NCI-H2171 treated with DMSO at 0.1 percent for 48 hours (cell line): ENCODE data around the gene ABCA9.
"Not testable (repeated sequence)": the region's sequence is repeated elsewhere in the genome, so short reads cannot be mapped to it uniquely, and the experiment has no call there.

Experiments
- DNase-seq: peaks from one replicate; lab custom pipeline; 2025; lab: John Stamatoyannopoulos, UW

ABCA9 gene

GRCh38 chr17:68953340-68953997 is 107.3 kb downstream of the ABCA9 start:
- DNase-seq: no peak

DNA sequence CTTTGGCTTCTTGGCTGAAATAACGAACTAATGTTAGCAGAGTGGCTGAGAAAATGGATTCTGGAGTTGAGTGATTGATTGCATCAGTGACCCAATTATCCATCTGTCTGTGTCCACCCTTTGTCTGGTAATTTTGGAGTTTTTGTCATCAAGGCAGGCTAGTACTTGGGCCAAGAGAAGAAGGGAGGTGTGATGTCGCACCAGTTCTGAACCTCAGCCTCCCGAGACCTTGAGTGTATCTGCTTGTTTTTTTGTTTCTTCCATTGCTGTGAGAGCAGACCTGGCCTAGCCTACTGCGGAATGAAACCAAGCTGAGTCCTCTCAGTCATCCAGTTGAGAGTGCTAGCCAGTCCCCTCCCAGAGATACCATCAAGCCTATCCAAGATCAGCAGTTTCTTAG is 110.0 kb downstream of the ABCA9 start:
- no peak for DNase-seq

DNA sequence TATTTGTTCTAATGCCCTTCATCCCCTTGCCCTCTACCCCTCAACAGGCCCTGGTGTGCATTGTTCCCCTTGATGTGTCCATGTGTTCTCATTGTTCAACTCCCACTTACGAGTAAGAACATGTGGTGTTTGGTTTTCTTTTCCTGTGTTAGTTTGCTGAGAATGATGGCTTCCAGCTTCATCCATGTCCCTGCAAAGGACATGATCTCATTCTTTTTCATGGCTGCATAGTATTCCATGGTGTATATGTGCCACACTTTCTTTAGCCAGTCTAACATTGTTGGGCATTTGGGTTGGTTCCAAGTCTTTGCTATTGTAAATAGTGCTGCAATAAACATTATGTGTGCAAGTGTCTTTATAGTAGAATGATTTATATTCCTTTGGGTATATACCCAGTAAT is 112.9 kb downstream of the ABCA9 start:
- not testable (repeated sequence) for DNase-seq

- DNase-seq: no peak
Observed at GRCh38 chr17:68944435-68945035, 116.2 kb downstream of the ABCA9 start.

- DNase-seq: not testable (repeated sequence)
Observed at GRCh38 chr17:68943812-68944182, 116.9 kb downstream of the ABCA9 start.

- DNase-seq: no peak
Observed at GRCh38 chr17:68943123-68943811, 117.5 kb downstream of the ABCA9 start.

- no peak for DNase-seq
Observed at GRCh38 chr17:68942389-68942788, 118.3 kb downstream of the ABCA9 start.

GRCh38 chr17:68941761-68942160 is 119.0 kb downstream of the ABCA9 start:
- no peak for DNase-seq

DNA sequence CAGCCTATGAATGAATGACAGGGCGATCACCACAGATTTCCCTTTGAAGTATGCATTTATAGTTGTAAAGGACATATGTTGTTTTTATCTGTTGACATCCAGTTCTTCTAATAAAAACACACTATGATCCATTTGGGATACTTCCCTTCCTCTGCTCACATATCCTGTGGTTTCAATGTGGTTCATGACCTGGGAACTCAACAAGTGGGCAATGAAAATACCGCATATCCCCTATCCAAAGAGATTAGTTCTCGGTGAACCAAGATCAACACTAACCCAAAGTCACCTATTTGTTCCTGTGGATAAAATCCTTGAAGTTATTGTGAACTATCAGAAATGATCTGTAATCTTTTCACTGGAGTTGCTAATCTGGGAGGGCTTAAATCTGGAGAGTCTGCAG is 121.5 kb downstream of the ABCA9 start:
- DNase-seq: no peak

DNA sequence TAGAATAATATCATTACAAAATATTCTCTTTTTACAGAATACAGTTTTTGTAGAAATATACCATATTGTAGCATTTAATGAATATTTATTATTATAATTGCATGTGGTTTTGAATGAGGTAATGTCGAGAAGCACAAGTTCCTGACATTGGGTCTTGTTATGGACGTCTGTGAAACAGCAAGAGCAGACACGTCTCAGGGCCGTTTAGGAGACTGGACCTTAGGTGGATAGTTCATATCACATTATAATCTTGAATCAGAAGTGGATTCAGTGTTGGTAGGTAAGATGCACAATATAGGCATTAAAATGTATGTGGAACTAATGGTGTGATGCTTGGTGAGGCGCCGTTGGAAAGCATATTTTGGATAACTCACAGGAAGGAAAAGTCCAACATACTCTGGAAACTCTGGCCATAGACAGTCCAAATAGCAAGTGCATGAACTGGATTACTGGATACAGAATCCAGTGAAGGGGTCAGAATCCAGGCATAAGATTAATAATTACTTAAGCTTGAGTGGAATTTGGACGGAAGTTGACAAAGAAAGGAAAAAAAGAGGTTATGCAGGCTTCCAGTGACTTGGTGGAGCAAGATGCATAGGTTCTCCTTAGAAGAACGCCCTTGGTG is 122.7 kb downstream of the ABCA9 start:
- no peak for DNase-seq

- no peak for DNase-seq
Observed at GRCh38 chr17:68927516-68927915, 133.2 kb downstream of the ABCA9 start.

GRCh38 chr17:68924793-68925720 is 135.7 kb downstream of the ABCA9 start:
- peak; percentile 60 for DNase-seq
